ENCODE data around the gene RFNG. TPM values are rescaled to one million over a fixed set of nuclear protein-coding genes. Genes with fewer than 3 reads are reported as not detected.

RFNG gene
- total and polyA plus RNA-seq, 4 donors: 29.1 to 38.2 (median 36.1) TPM

GRCh38 chr17:82025401-82026107 lies 26.1 kb downstream of the RFNG start:
- no peak for TF ChIP-seq CTCF (IDR thresholded peaks at IDR 0.05; ENCODE audit: control extremely low read depth, extremely low read depth)
- Histone ChIP-seq H3K27me3 (ENCODE audit: control insufficient read depth in 3 of 3, insufficient read depth in 3 of 3, low read length in 2 of 3) (no peaks in the 10 kb centered on the region), H3K9ac (ENCODE audit: insufficient read depth in 1 of 2, low read length in 2 of 2) (no peak overlapping the region), H3K4me3 (no peak overlapping the region), H3K9me3 (ENCODE audit: control insufficient read depth in 4 of 4, insufficient read depth in 3 of 4, low read length in 3 of 4) (no peaks in the 10 kb centered on the region), H3K4me1 (ENCODE audit: control insufficient read depth in 5 of 5, insufficient read depth in 5 of 5, low read length in 5 of 5) (peaks cover 0 to 31% (median 17%) of the 10 kb centered on the region in 5 donors), H3K36me3 (ENCODE audit: control insufficient read depth in 4 of 4, insufficient read depth in 4 of 4, low read length in 4 of 4) (peaks cover 0 to 3% (median 0%) of the 10 kb centered on the region in 4 donors), H3K27ac (ENCODE audit: low read depth in 1 of 2, low read length in 1 of 2) (no peak overlapping the region)
- 96% methylated on average over 25 of the region's 25 CpGs for whole genome bisulfite sequencing, 2 donors
- ATAC-seq (ENCODE audit: insufficient read depth, low FRiP score) (no peak), DNase-seq (no peak)

DNA sequence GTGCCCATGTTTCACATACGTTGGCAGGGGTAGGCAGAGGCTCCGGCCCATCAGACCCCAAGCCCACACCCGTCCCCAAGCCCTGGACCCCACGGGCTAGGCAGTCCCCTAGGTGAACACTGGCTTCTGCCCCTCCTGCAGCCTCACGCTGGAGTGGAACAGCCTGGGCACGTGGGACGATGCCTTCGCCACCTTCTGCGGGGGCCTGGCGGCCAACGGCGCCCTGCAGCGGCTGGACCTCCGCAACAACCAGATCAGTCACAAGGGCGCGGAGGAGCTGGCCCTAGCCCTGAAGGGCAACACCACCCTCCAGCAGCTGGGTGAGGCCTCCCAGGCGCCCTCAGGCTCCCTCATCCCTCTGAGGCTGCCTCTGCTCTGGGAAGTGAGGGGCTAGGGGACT lies 26.8 kb downstream of the RFNG start:
- DNase-seq: no peak
- H3K4me1 ChIP-seq (ENCODE audit: control insufficient read depth in 5 of 5, insufficient read depth in 5 of 5, low read length in 5 of 5): peaks cover 0 to 25% (median 12%) of the 10 kb centered on the region in 5 donors
- H3K27me3 ChIP-seq (ENCODE audit: control insufficient read depth in 3 of 3, insufficient read depth in 3 of 3, low read length in 2 of 3): no peaks in the 10 kb centered on the region
- H3K36me3 ChIP-seq (ENCODE audit: control insufficient read depth in 4 of 4, insufficient read depth in 4 of 4, low read length in 4 of 4): peaks cover 0 to 3% (median 0%) of the 10 kb centered on the region in 4 donors
- no peak for ATAC-seq (ENCODE audit: insufficient read depth, low FRiP score)
- no peak for TF ChIP-seq CTCF (IDR thresholded peaks at IDR 0.05; ENCODE audit: control extremely low read depth, extremely low read depth)
- WGBS, 2 donors: 95 to 96% methylated on average over 17 of the region's 17 CpGs
- no peak overlapping the region for H3K4me3 ChIP-seq
- H3K9ac ChIP-seq (ENCODE audit: insufficient read depth in 1 of 2, low read length in 2 of 2): no peak overlapping the region
- no peak overlapping the region for H3K27ac ChIP-seq (ENCODE audit: low read depth in 1 of 2, low read length in 1 of 2)
- no peaks in the 10 kb centered on the region for H3K9me3 ChIP-seq (ENCODE audit: control insufficient read depth in 4 of 4, insufficient read depth in 3 of 4, low read length in 3 of 4)

DNA sequence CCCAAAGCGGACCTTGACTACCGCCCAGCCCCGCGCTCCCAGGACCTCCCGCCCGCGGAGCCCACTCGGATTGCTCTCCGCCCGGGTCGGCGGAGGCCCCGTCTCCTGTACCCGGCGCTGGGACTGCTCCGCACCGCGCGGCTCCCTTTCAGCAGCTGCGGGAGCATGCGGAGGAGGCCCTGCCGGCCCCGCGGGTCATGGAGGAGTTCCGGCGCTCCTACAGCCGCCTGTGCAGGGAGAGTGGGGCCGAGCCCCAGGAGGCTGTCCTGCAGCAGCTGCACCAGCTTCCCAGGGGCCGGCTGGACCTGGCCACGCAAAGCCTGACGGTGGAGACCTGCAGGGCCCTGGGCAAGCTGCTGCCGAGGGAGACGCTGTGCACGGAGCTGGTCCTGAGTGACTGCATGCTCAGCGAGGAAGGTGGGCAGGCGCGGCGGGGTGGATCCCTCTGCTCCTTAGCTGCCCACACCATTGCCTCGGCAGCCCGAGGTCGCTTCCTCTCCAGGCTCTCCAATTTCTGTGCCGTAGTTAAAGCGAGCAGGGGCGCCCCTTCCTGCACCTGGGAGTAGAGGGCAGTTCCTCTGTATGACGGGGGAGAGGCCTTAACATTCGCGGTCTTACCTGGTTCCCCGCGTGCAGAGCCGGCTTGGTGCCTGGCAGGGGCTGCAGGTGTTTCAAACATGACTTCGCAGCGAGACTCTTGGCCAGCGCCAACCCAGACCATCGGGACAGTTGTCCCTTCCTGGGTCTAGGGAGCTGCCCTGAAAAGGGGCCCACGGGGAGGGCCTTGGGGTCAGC lies 28.0 kb downstream of the RFNG start:
- no peaks in the 10 kb centered on the region for H3K9me3 ChIP-seq (ENCODE audit: control insufficient read depth in 4 of 4, insufficient read depth in 3 of 4, low read length in 3 of 4)
- no peak for TF ChIP-seq CTCF (IDR thresholded peaks at IDR 0.05; ENCODE audit: control extremely low read depth, extremely low read depth)
- peaks cover 0 to 23% (median 12%) of the 10 kb centered on the region in 5 donors for H3K4me1 ChIP-seq (ENCODE audit: control insufficient read depth in 5 of 5, insufficient read depth in 5 of 5, low read length in 5 of 5)
- H3K27me3 ChIP-seq (ENCODE audit: control insufficient read depth in 3 of 3, insufficient read depth in 3 of 3, low read length in 2 of 3): no peaks in the 10 kb centered on the region
- WGBS, 2 donors: 6% methylated on average over 55 of the region's 55 CpGs
- H3K36me3 ChIP-seq (ENCODE audit: control insufficient read depth in 4 of 4, insufficient read depth in 4 of 4, low read length in 4 of 4): peaks cover 0 to 3% (median under 1%) of the 10 kb centered on the region in 4 donors
- no peak for DNase-seq
- H3K4me3 ChIP-seq: peak overlapping the region; percentile 53
- H3K9ac ChIP-seq (ENCODE audit: insufficient read depth in 1 of 2, low read length in 2 of 2): no peak overlapping the region
- H3K27ac ChIP-seq (ENCODE audit: low read depth in 1 of 2, low read length in 1 of 2): no peak overlapping the region
- ATAC-seq (ENCODE audit: insufficient read depth, low FRiP score): no peak

Data from lung (tissue), 12 donors.